CD4-positive, alpha-beta T cell treated with Interleukin-17A for 4 hours (primary cell): ENCODE data around the gene HOXB2.
A peak's percentile ranks its signal among the peaks of the same experiment; 100 is the strongest.

Experiments
- DNase-seq: peaks from one replicate; pipeline ENCODE4 v3.0.0-alpha.2; 2020; ENCODE audit warnings: mixed read lengths

Gene HOXB2

GRCh38 chr17:48545022-48545375, at the start of gene HOXB2:
Gene HOXB2, minus strand, starts transcription at chr17:48545109. Its CDS starts 198 bp downstream, at chr17:48544911.
- no peak for DNase-seq

- peak; percentile 87 for DNase-seq
Measured at GRCh38 chr17:48593840-48594537, 49.1 kb upstream of the HOXB2 start.

GRCh38 chr17:48593126-48593829, 48.4 kb upstream of the HOXB2 start, which contains the start of gene HOXB5:
Gene HOXB5, minus strand, starts transcription at chr17:48593779. Its CDS starts 97 bp downstream, at chr17:48593682.
- peak; percentile 49 for DNase-seq

- DNase-seq, result peak; percentile 37
Measured at GRCh38 chr17:48592577-48592976, 47.7 kb upstream of the HOXB2 start.

GRCh38 chr17:48592057-48592514, 47.2 kb upstream of the HOXB2 start:
- DNase-seq, result no peak

- DNase-seq, result no peak
Measured at GRCh38 chr17:48591255-48592056, 46.5 kb upstream of the HOXB2 start.

- no peak for DNase-seq
Measured at GRCh38 chr17:48590607-48591161, 45.8 kb upstream of the HOXB2 start.

- DNase-seq, result no peak
Measured at GRCh38 chr17:48589831-48590606, 45.1 kb upstream of the HOXB2 start, which contains the start of gene HOXB3. Gene HOXB3, minus strand, starts transcription at chr17:48590241. Its CDS starts 37,767 bp downstream, at chr17:48552474.

GRCh38 chr17:48589060-48589830, 44.3 kb upstream of the HOXB2 start:
- no peak for DNase-seq

- no peak for DNase-seq
Measured at GRCh38 chr17:48588528-48588927, 43.6 kb upstream of the HOXB2 start.

GRCh38 chr17:48588074-48588415, 43.1 kb upstream of the HOXB2 start:
- DNase-seq, result no peak

- no peak for DNase-seq
Measured at GRCh38 chr17:48587276-48588073, 42.6 kb upstream of the HOXB2 start.

- DNase-seq, result peak; percentile 59
Measured at GRCh38 chr17:48586355-48587258, 41.7 kb upstream of the HOXB2 start.

- DNase-seq, result no peak
Measured at GRCh38 chr17:48584223-48584741, 39.4 kb upstream of the HOXB2 start.

GRCh38 chr17:48583708-48584222, 38.9 kb upstream of the HOXB2 start:
- no peak for DNase-seq

GRCh38 chr17:48582750-48583069, 37.8 kb upstream of the HOXB2 start:
- no peak for DNase-seq

GRCh38 chr17:48579760-48580554, 35.0 kb upstream of the HOXB2 start:
- DNase-seq, result no peak

GRCh38 chr17:48579471-48579759, 34.5 kb upstream of the HOXB2 start:
- DNase-seq, result no peak
